ENCODE data around the gene TBX10. TPM values are rescaled to one million over a fixed set of nuclear protein-coding genes. Genes with fewer than 3 reads are reported as not detected.

The TBX10 gene
- total and polyA plus RNA-seq, 2 donors (not counting 3 experiments of a cell fraction or from before 2014, with no cell fraction given), result not detected

GRCh38 chr11:67648796-67649613 lies 9.4 kb upstream of the TBX10 start:
- H3K4me2 ChIP-seq (ENCODE audit: insufficient read depth, low read length), result no peak overlapping the region
- H3K4me1 ChIP-seq (ENCODE audit: control insufficient read depth, extremely low read depth, insufficient read depth, low read length), result no peaks in the 10 kb centered on the region
- ChIA-PET POLR2A (no interaction called here), CTCF (interaction anchor here (1.2 to 2.4 kb wide), 4 partner anchors 10 to 307 kb away, joined by 3 to 11 read pairs (median 5); partner anchors contain the start of gene NUDT8)
- FAIRE-seq (no peak), DNase-seq (ENCODE audit: low read depth, low spot score) (no peak)
- H3K27ac ChIP-seq (ENCODE audit: insufficient read depth, low read depth, low read length), result no peak overlapping the region
- dilution Hi-C loops (cut with MboI; ENCODE audit: extremely low pct_ligation_motif_present, low sequenced_read_pairs) (no loop called here), intact Hi-C loops (cut with micrococcal nuclease) (no loop called here)
- no peaks in the 10 kb centered on the region for H3K9me3 ChIP-seq (replicated peaks; ENCODE audit: control insufficient read depth, insufficient read depth, low read length)
- TF ChIP-seq GATA2 (IDR thresholded peaks at IDR 0.05; ENCODE audit: insufficient read depth, insufficient read length, low read depth, low read length) (no peak), POLR2A (IDR thresholded peaks at IDR 0.05; ENCODE audit: low read depth, low read length) (no peak), POLR2AphosphoS5 (IDR thresholded peaks at IDR 0.05; ENCODE audit: insufficient read depth, low read depth, low read length) (no peak), JUN (IDR thresholded peaks at IDR 0.05; ENCODE audit: borderline replicate concordance, insufficient read depth, insufficient read length, low read depth) (no peak), MYC (IDR thresholded peaks at IDR 0.05; ENCODE audit: low read depth, low read length) (no peak), CTCF (IDR thresholded peaks at IDR 0.05; ENCODE audit: extremely low read depth in 1 of 2, insufficient read depth in 1 of 2, low read depth in 1 of 2, low read length in 2 of 2) (no peak), FOS (IDR thresholded peaks at IDR 0.05; ENCODE audit: borderline replicate concordance, insufficient read depth, low read length) (no peak), MAX (IDR thresholded peaks at IDR 0.05; ENCODE audit: insufficient read depth, insufficient read length) (no peak), EZH2 (IDR thresholded peaks at IDR 0.05; ENCODE audit: borderline replicate concordance, low read depth, low read length, severe bottlenecking) (no peak)
- no peaks in the 10 kb centered on the region for H3K27me3 ChIP-seq (ENCODE audit: control insufficient read depth in 2 of 2, insufficient read depth in 2 of 2, low read length in 2 of 2)
- no peaks in the 10 kb centered on the region for H4K20me1 ChIP-seq (replicated peaks; ENCODE audit: control insufficient read depth, extremely low read depth, insufficient read depth, low read length)
- no peaks in the 10 kb centered on the region for H3K79me2 ChIP-seq (ENCODE audit: control insufficient read depth, insufficient read depth, low read length)
- no peaks in the 10 kb centered on the region for H3K36me3 ChIP-seq (ENCODE audit: control insufficient read depth in 2 of 2, extremely low read depth in 1 of 2, insufficient read depth in 2 of 2, low read length in 2 of 2)
- no peak overlapping the region for H3K9ac ChIP-seq (replicated peaks; ENCODE audit: extremely low read depth, insufficient read depth, low read length)
- BruUV-seq (replicated peaks), result no TSS peak
- H2AFZ ChIP-seq (ENCODE audit: low read depth, low read length), result no peak overlapping the region
- no peaks in the 10 kb centered on the region for H3K9me1 ChIP-seq (replicated peaks; ENCODE audit: control insufficient read depth, extremely low read depth, insufficient read depth, low read length)
- no peak overlapping the region for H3K4me3 ChIP-seq (replicated peaks in 1 of 3; ENCODE audit: insufficient read depth in 1 of 3, low read depth in 1 of 3, low read length in 3 of 3)
